Spleen (tissue), 11 donors: ENCODE data around the gene KCNAB1. TPM values are rescaled to one million over a fixed set of nuclear protein-coding genes. Genes with fewer than 3 reads are reported as not detected.

Source experiments
- DNase-seq: peaks from one replicate; pipeline ENCODE4 v3.0.0-alpha.2; 2020
- H3K27ac ChIP-seq, 8 donors: fragments of 200-600 bp; sonication (generic) in 7 of 8; 1 replicate in 4 of 8; 2 replicates in 4 of 8; pipeline versions ENCODE4 v1.5.0 to v1.8.0; 2016 to 2021; ENCODE audit warnings: inconsistent platforms in 4 of 8, mild to moderate bottlenecking in 4 of 8, moderate library complexity in 1 of 8
- H3K27me3 ChIP-seq, 7 donors: fragments of 200-600 bp; sonication (generic) in 6 of 7; replicated peaks in 1 of 7; 1 replicate in 4 of 7; 2 replicates in 3 of 7; pipeline versions ENCODE4 v1.5.0 to v1.8.0; 2016 to 2021; ENCODE audit warnings: inconsistent platforms in 3 of 7, mild to moderate bottlenecking in 1 of 7
- H3K36me3 ChIP-seq, 6 donors: fragments of 200-600 bp; sonication (generic) in 5 of 6; 1 replicate in 4 of 6; 2 replicates in 2 of 6; pipeline versions ENCODE4 v1.5.0 to v1.8.0; 2016 to 2021; ENCODE audit warnings: inconsistent platforms in 2 of 6
- H3K4me1 ChIP-seq, 6 donors: fragments of 200-600 bp; sonication (generic) in 5 of 6; 1 replicate in 3 of 6; 2 replicates in 3 of 6; pipeline versions ENCODE4 v1.5.0 to v1.8.0; 2016 to 2021; ENCODE audit warnings: inconsistent platforms in 3 of 6
- H3K4me3 ChIP-seq, 8 donors: fragments of 200-600 bp; sonication (generic) in 7 of 8; 1 replicate in 4 of 8; 2 replicates in 4 of 8; pipeline versions ENCODE4 v1.5.0 to v1.8.0; 2016 to 2021; ENCODE audit warnings: inconsistent platforms in 4 of 8, mild to moderate bottlenecking in 4 of 8, moderate library complexity in 2 of 8
- H3K9me3 ChIP-seq, 8 donors: fragments of 200-600 bp; sonication (generic) in 7 of 8; 1 replicate in 4 of 8; 2 replicates in 4 of 8; pipeline versions ENCODE4 v1.5.0 to v1.8.0; 2016 to 2021; ENCODE audit warnings: inconsistent platforms in 4 of 8
- CTCF ChIP-seq, 11 experiments: fragments of 200-600 bp in 7 of 11; fragments of 450-650 bp in 4 of 11; sonication (generic) in 4 of 11; IDR thresholded peaks in 8 of 11; conservative IDR thresholded peaks in 3 of 11; 1 replicate in 7 of 11; 2 replicates in 4 of 11; pipeline versions ENCODE4 v1.4.0 to v1.8.0; 2016 to 2021; ENCODE audit warnings: antibody characterized with exemption in 11 of 11, inconsistent platforms in 4 of 11, mild to moderate bottlenecking in 1 of 11
- POLR2A ChIP-seq, 3 donors: fragments of 450-650 bp; IDR thresholded peaks; one replicate each; pipeline ENCODE4 v1.5.1; 2017; ENCODE audit warnings: antibody characterized with exemption in 3 of 3, mild to moderate bottlenecking in 1 of 3
- POLR2AphosphoS5 ChIP-seq, 3 donors: sonication (generic); formaldehyde crosslinking; IDR thresholded peaks; one replicate each; pipeline ENCODE4 v1.5.1; 2017; ENCODE audit warnings: antibody characterized with exemption in 3 of 3
- WGBS, 5 donors: extraction: QIAGEN DNeasy Blood & Tissue Kit in 3 of 5; methylation state at CpG; one replicate each; pipeline versions ENCODE4 v1.1.5 to v1.1.7; 2013 to 2018; 5-methylcytosine and 5-hydroxymethylcytosine counted together
- intact Hi-C: fragments of 100-400 bp; cut with DNase I; formaldehyde crosslinking; loops from one replicate; pipeline ENCODE4 v1.15.0; 2023; ENCODE audit warnings: low total_unique reads
- polyA plus RNA-seq, 3 donors: library from polyadenylated mRNA; stranded (reverse); fragments of 200-250 nt; gene quantifications; one replicate each; pipeline ENCODE4 v1.2.1, GENCODE V29; 2013
- total RNA-seq, 7 donors: library from RNA; depleted of rRNA in 3 of 7; stranded (reverse); fragments of >200 nt in 3 of 7; fragmentation: NEBNext Ultra II Directional in 4 of 7; extraction: Animal tissue kit (Norgen Biotek cat#: 25700) in 4 of 7; gene quantifications; one replicate each; pipeline versions ENCODE4 v1.1.0 to v1.2.1, GENCODE V29; 2016 to 2021
- donor health status: healthy with polysubstance abuse.
- donor health status: DM: no; HTN: no; CAD: no; lungs with moderate emphysema.
- donor health status: DM: no; HTN: no; CAD: no.
- donor health status: Bipolar disorder and iron deficiency.
- donor health status: healthy.
- donor health status: DM: no; HTN: no; CAD: no.
- donor health status: DM: yes; HTN: yes; CAD: no.

The KCNAB1 gene
- total and polyA plus RNA-seq, 10 donors = 0.59 to 10.5 (median 6.3) TPM

GRCh38 chr3:156507285-156507684, 386.9 kb downstream of the KCNAB1 start:
- Histone ChIP-seq H3K27ac (no peak overlapping the region), H3K4me3 (no peak overlapping the region), H3K9me3 (no peaks in the 10 kb centered on the region), H3K36me3 (no peaks in the 10 kb centered on the region), H3K4me1 (no peaks in the 10 kb centered on the region), H3K27me3 (no peaks in the 10 kb centered on the region)
- no peak for DNase-seq
- intact Hi-C loops = loop anchor here (10.0 kb wide), 1 partner anchor 362 kb away; no protein-coding TSS in a partner anchor
- TF ChIP-seq POLR2A (IDR thresholded peaks at IDR 0.05) = no peak
- TF ChIP-seq POLR2AphosphoS5 (IDR thresholded peaks at IDR 0.05) = no peak

- no peak for DNase-seq
- intact Hi-C loops = loop anchor here (10.0 kb wide), 1 partner anchor 365 kb away; no protein-coding TSS in a partner anchor
- Histone ChIP-seq H3K9me3 (no peaks in the 10 kb centered on the region), H3K36me3 (no peaks in the 10 kb centered on the region), H3K27ac (no peak overlapping the region), H3K4me1 (no peaks in the 10 kb centered on the region), H3K4me3 (no peak overlapping the region), H3K27me3 (no peaks in the 10 kb centered on the region)
- 55 to 66% (median 60%) methylated on average over 5 of the region's 5 CpGs for WGBS, 5 donors
- TF ChIP-seq POLR2A (IDR thresholded peaks at IDR 0.05) (no peak), POLR2AphosphoS5 (IDR thresholded peaks at IDR 0.05) (no peak), CTCF (IDR thresholded peaks at IDR 0.05 in 8 of 11, conservative IDR thresholded peaks at IDR 0.05 in 3 of 11) (peak; percentile 21 to 77 (median 64))
These were observed 389.1 kb downstream of the KCNAB1 start for GRCh38 chr3:156509189-156510174.

- Histone ChIP-seq H3K27ac (no peak overlapping the region), H3K4me1 (no peaks in the 10 kb centered on the region), H3K4me3 (no peak overlapping the region), H3K9me3 (no peaks in the 10 kb centered on the region), H3K36me3 (no peaks in the 10 kb centered on the region), H3K27me3 (no peaks in the 10 kb centered on the region)
- no peak for TF ChIP-seq POLR2AphosphoS5 (IDR thresholded peaks at IDR 0.05)
- no peak for TF ChIP-seq POLR2A (IDR thresholded peaks at IDR 0.05)
- no peak for TF ChIP-seq CTCF (IDR thresholded peaks at IDR 0.05 in 8 of 11, conservative IDR thresholded peaks at IDR 0.05 in 3 of 11)
- no peak for DNase-seq
- intact Hi-C loops = no loop called here
- WGBS, 5 donors = 65 to 71% (median 68%) methylated on average over 2 of the region's 2 CpGs
These were observed 391.8 kb downstream of the KCNAB1 start for GRCh38 chr3:156511987-156512677.

GRCh38 chr3:156513619-156514018, 393.2 kb downstream of the KCNAB1 start:
- no peak for TF ChIP-seq POLR2AphosphoS5 (IDR thresholded peaks at IDR 0.05)
- no peak for TF ChIP-seq CTCF (IDR thresholded peaks at IDR 0.05 in 8 of 11, conservative IDR thresholded peaks at IDR 0.05 in 3 of 11)
- TF ChIP-seq POLR2A (IDR thresholded peaks at IDR 0.05) = no peak
- WGBS, 5 donors = 45 to 85% (median 75%) methylated on average over 5 of the region's 5 CpGs
- Histone ChIP-seq H3K36me3 (no peaks in the 10 kb centered on the region), H3K27ac (no peak overlapping the region), H3K4me1 (no peaks in the 10 kb centered on the region), H3K9me3 (no peaks in the 10 kb centered on the region), H3K4me3 (no peak overlapping the region), H3K27me3 (no peaks in the 10 kb centered on the region)
- intact Hi-C loops = no loop called here
- no peak for DNase-seq
